ENCODE data around the gene PPP1R16B. TPM values are rescaled to one million over a fixed set of nuclear protein-coding genes. Genes with fewer than 3 reads are reported as not detected.

Gene PPP1R16B
- total RNA-seq, 4 donors from 2014 or later: 0.99 to 6.7 (median 3.6) TPM

- no peaks in the 10 kb centered on the region for H3K27me3 ChIP-seq
- intact Hi-C loops (cut with DNase I): no loop called here
- 64 to 71% methylated on average over 10 to 12 of the region's 12 CpGs for WGBS, 2 donors
Observed at GRCh38 chr20:38863024-38863851, 57.7 kb downstream of the PPP1R16B start.

GRCh38 chr20:38864662-38865061 lies 59.2 kb downstream of the PPP1R16B start:
- DNase-seq: no peak
- Histone ChIP-seq H3K27me3 (no peaks in the 10 kb centered on the region), H3K9me3 (no peaks in the 10 kb centered on the region), H3K4me1 (peaks cover 0 to 2% (median 0%) of the 10 kb centered on the region in 3 donors), H3K27ac (no peak overlapping the region), H3K36me3 (no peaks in the 10 kb centered on the region), H3K4me3 (no peak overlapping the region)
- TF ChIP-seq CTCF (IDR thresholded peaks at IDR 0.05) (no peak), POLR2A (IDR thresholded peaks at IDR 0.05) (no peak)
- 50 to 78% methylated on average over 4 of the region's 5 CpGs for WGBS, 2 donors
- intact Hi-C loops (cut with DNase I): no loop called here

More at GRCh38 chr20:38863024-38863851, 57.7 kb downstream of the PPP1R16B start:
- peak overlapping the region in 2 of 4 donors; percentile 3 to 42 for H3K27ac ChIP-seq
- DNase-seq: no peak
- H3K4me3 ChIP-seq: no peak overlapping the region
- TF ChIP-seq CTCF (IDR thresholded peaks at IDR 0.05) (no peak), POLR2A (IDR thresholded peaks at IDR 0.05) (no peak)
- H3K36me3 ChIP-seq: no peaks in the 10 kb centered on the region
- no peaks in the 10 kb centered on the region for H3K4me1 ChIP-seq
- H3K9me3 ChIP-seq: no peaks in the 10 kb centered on the region

GRCh38 chr20:38866265-38867061 lies 61.0 kb downstream of the PPP1R16B start:
- intact Hi-C loops (cut with DNase I): no loop called here
- no peaks in the 10 kb centered on the region for H3K36me3 ChIP-seq
- peaks cover 0 to 20% (median 0%) of the 10 kb centered on the region in 3 donors for H3K4me1 ChIP-seq
- peak overlapping the region in 2 of 4 donors; percentile 18 to 34 for H3K27ac ChIP-seq
- 79 to 84% methylated on average over 10 of the region's 12 CpGs for WGBS, 2 donors
- no peak for TF ChIP-seq CTCF (IDR thresholded peaks at IDR 0.05)
- TF ChIP-seq POLR2A (IDR thresholded peaks at IDR 0.05): no peak
- H3K27me3 ChIP-seq: peaks cover 0 to 10% (median 0%) of the 10 kb centered on the region in 4 donors
- H3K4me3 ChIP-seq: no peak overlapping the region
- no peaks in the 10 kb centered on the region for H3K9me3 ChIP-seq
- DNase-seq: no peak

- no peak overlapping the region for H3K4me3 ChIP-seq
- H3K36me3 ChIP-seq: no peaks in the 10 kb centered on the region
- peaks cover 0 to 14% (median 0%) of the 10 kb centered on the region in 4 donors for H3K27me3 ChIP-seq
- H3K27ac ChIP-seq: peak overlapping the region in 1 of 4 donors; percentile 28
- 69 to 81% methylated on average over 3 to 4 of the region's 4 CpGs for WGBS, 2 donors
- no peaks in the 10 kb centered on the region for H3K9me3 ChIP-seq
- intact Hi-C loops (cut with DNase I): no loop called here
- DNase-seq: no peak
- H3K4me1 ChIP-seq: peaks cover 0 to 26% (median 0%) of the 10 kb centered on the region in 3 donors
- TF ChIP-seq POLR2A (IDR thresholded peaks at IDR 0.05) (no peak), CTCF (IDR thresholded peaks at IDR 0.05) (no peak)
Observed at GRCh38 chr20:38867062-38867359, 61.5 kb downstream of the PPP1R16B start.
